K562 (cell line): ENCODE data around the gene HMBS. TPM values are rescaled to one million over a fixed set of nuclear protein-coding genes. Genes with fewer than 3 reads are reported as not detected.

ENCODE experiments used
- ARID3B ChIP-seq: fragments of 250-450 bp; sonication (Bioruptor Pico); IDR thresholded peaks from 2 replicates; pipeline ENCODE4 v1.4.0; 2020; ENCODE audit warnings: borderline replicate concordance
- EP300 ChIP-seq: IDR thresholded peaks from 2 replicates; pipeline ENCODE4 v1.6.1; 2012; ENCODE audit warnings: low read length, improper control_type of control experiment
- FOXA3 ChIP-seq, 2 experiments: fragments of 450-650 bp in 1 of 2; sonication (generic) in 1 of 2; formaldehyde crosslinking; IDR thresholded peaks in 1 of 2; conservative IDR thresholded peaks in 1 of 2; 2 replicates each; pipeline versions ENCODE4 v1.4.0 to v1.8.0; 2020 to 2022; ENCODE audit warnings: mild to moderate bottlenecking in 2 of 2, missing genetic modification reagents in 1 of 2
- HLTF ChIP-seq: fragments of 450-650 bp; IDR thresholded peaks from 2 replicates; pipeline ENCODE4 v1.6.1; 2016
- KAT2B ChIP-seq: IDR thresholded peaks from one replicate; pipeline ENCODE4 v1.6.1; 2012; ENCODE audit warnings: low read depth, mild to moderate bottlenecking, control low read depth, inconsistent platforms, low read length, moderate library complexity
- MBD1 ChIP-seq: fragments of 250-450 bp; sonication (Bioruptor Pico); IDR thresholded peaks from 2 replicates; pipeline ENCODE4 v1.8.0; 2022; ENCODE audit warnings: inconsistent platforms
- MECOM ChIP-seq: fragments of 250-450 bp; sonication (Bioruptor Pico); IDR thresholded peaks from 2 replicates; pipeline ENCODE4 v1.8.0; 2022; ENCODE audit warnings: inconsistent platforms
- NBN ChIP-seq: fragments of 450-650 bp; IDR thresholded peaks from 2 replicates; pipeline ENCODE4 v1.6.1; 2016; ENCODE audit warnings: low read depth, mild to moderate bottlenecking
- NFATC3 ChIP-seq: fragments of 450-650 bp; IDR thresholded peaks from 2 replicates; pipeline ENCODE4 v1.6.1; 2017; ENCODE audit warnings: mild to moderate bottlenecking
- NR1H2 ChIP-seq: sonication (generic); formaldehyde crosslinking; IDR thresholded peaks from 2 replicates; pipeline ENCODE4 v1.4.0; 2020; ENCODE audit warnings: mild to moderate bottlenecking, missing genetic modification reagents
- NR2C2 ChIP-seq, 2 experiments: fragments of 200-800 bp in 1 of 2; sonication (Bioruptor generic) in 1 of 2; sonication (generic) in 1 of 2; formaldehyde crosslinking in 1 of 2; IDR thresholded peaks; 2 replicates each; pipeline versions ENCODE4 v1.6.1 to v1.8.0; 2016 to 2022; ENCODE audit warnings: mild to moderate bottlenecking in 1 of 2, missing compliant biosample characterization in 1 of 2, missing genetic modification characterization in 1 of 2, missing genetic modification reagents in 1 of 2
- NUFIP1 ChIP-seq: fragments of 450-650 bp; IDR thresholded peaks from 2 replicates; pipeline ENCODE4 v1.6.1; 2018; ENCODE audit not compliant: partially characterized antibody
- POLR2G ChIP-seq: fragments of 200-400 bp; formaldehyde crosslinking; IDR thresholded peaks from 2 replicates; pipeline ENCODE4 v1.6.1; 2017; ENCODE audit warnings: low read depth, mild to moderate bottlenecking, antibody characterized with exemption, low read length, moderate library complexity
- RB1 ChIP-seq: fragments of 450-650 bp; IDR thresholded peaks from 2 replicates; pipeline ENCODE4 v1.6.1; 2017; ENCODE audit warnings: low read depth, mild to moderate bottlenecking
- RFX7 ChIP-seq: fragments of 250-450 bp; sonication (Bioruptor Pico); IDR thresholded peaks from 2 replicates; pipeline ENCODE4 v1.5.1; 2021; ENCODE audit warnings: mild to moderate bottlenecking
- SMAD4 ChIP-seq: fragments of 250-450 bp; sonication (Bioruptor Pico); conservative IDR thresholded peaks from 2 replicates; pipeline ENCODE4 v1.8.0; 2021; ENCODE audit warnings: inconsistent platforms, mild to moderate bottlenecking, moderate library complexity
- SRF ChIP-seq, 2 experiments: fragments of 250-450, 450-650 bp in 1 of 2; sonication (Bioruptor Pico) in 1 of 2; sonication (generic) in 1 of 2; formaldehyde crosslinking; IDR thresholded peaks; 2 replicates each; pipeline versions ENCODE4 v1.5.0 to v1.5.1; 2020 to 2022; ENCODE audit warnings: mild to moderate bottlenecking in 1 of 2, missing genetic modification reagents in 1 of 2
- ZC3H4 ChIP-seq: sonication (generic); formaldehyde crosslinking; IDR thresholded peaks from 2 replicates; pipeline ENCODE4 v1.9.0; 2021; ENCODE audit warnings: missing genetic modification reagents, borderline replicate concordance
- ZKSCAN3 ChIP-seq: fragments of 250-450 bp; sonication (Bioruptor Pico); IDR thresholded peaks from 2 replicates; pipeline ENCODE4 v1.4.0; 2020
- polyA plus RNA-seq, 8 experiments: library from polyadenylated mRNA; depleted of rRNA in 4 of 8; stranded (reverse) in 5 of 8; unstranded in 3 of 8; fragments of >200 nt; fragmentation: Nextera tagmentation in 2 of 8; fragmentation: Illumina TruSeq in 1 of 8; extraction: Ambion mirVana in 2 of 8; extraction: Trizol in 1 of 8; gene quantifications; 2 replicates each; pipeline versions ENCODE4 v1.2.1 to v1.2.3, GENCODE V29; 2011 to 2014; ENCODE audit warnings: inconsistent platforms in 1 of 8, missing spikeins in 1 of 8
- total RNA-seq, 7 experiments: library from RNA; depleted of rRNA in 6 of 7; stranded (reverse); fragments of >200 nt in 6 of 7; fragmentation: Illumina TruSeq in 2 of 7; extraction: Trizol in 2 of 7; gene quantifications; 2 replicates each; pipeline versions ENCODE4 v1.2.1 to v1.2.3, GENCODE V29; 2011 to 2021; ENCODE audit warnings: low replicate concordance in 1 of 7
- TF ChIP-seq, protein P1 (sequence below): fragments of 450-650 bp; IDR thresholded peaks from 2 replicates; pipeline ENCODE4 v1.6.1; 2016
- TF ChIP-seq, protein P2 (sequence below): IDR thresholded peaks from 2 replicates; pipeline ENCODE4 v1.6.1; 2014; ENCODE audit warnings: antibody characterized with exemption
- TF ChIP-seq, protein P3 (sequence below): fragments of 450-650 bp; IDR thresholded peaks from 2 replicates; pipeline ENCODE4 v1.7.0; 2016; ENCODE audit warnings: borderline replicate concordance

Gene HMBS
- total and polyA plus RNA-seq, 9 of the 15 experiments (the other 6 are each of a cell fraction or from before 2014, with no cell fraction given) = 56.9 to 385 (median 286) TPM

GRCh38 chr11:119107538-119108145, 23.0 kb downstream of the HMBS start (continued):
- TF ChIP-seq RB1 (no peak), SMAD4 (CRISPR knock-in tag) (no peak), MECOM (CRISPR knock-in tag) (no peak), SRF (CRISPR knock-in tag; IDR thresholded peaks at IDR 0.05) (no peak), NFATC3 (no peak), ARID3B (CRISPR knock-in tag) (no peak), NUFIP1 (no peak), POLR2G (peak; percentile 43), NR1H2 (CRISPR knock-in tag) (no peak), ZC3H4 (peak; percentile 67; the same call in 1 of the 2 replicates), RFX7 (CRISPR knock-in tag) (no peak), ZKSCAN3 (no peak), NR2C2 (CRISPR knock-in tag; IDR thresholded peaks at IDR 0.05) (no peak), NR2C2 (tag; IDR thresholded peaks at IDR 0.05) (no peak), MBD1 (CRISPR knock-in tag) (no peak), EP300 (no peak), HLTF (no peak), NBN (no peak), KAT2B (no peak), FOXA3 (CRISPR knock-in tag; conservative IDR thresholded peaks at IDR 0.05 in 1 of 2, IDR thresholded peaks at IDR 0.05 in 1 of 2) (0 out of 4 replicates have a peak, but pooled peaks of 1 of the 2 experiments have one; percentile 38)
- TF ChIP-seq, protein P1, sequence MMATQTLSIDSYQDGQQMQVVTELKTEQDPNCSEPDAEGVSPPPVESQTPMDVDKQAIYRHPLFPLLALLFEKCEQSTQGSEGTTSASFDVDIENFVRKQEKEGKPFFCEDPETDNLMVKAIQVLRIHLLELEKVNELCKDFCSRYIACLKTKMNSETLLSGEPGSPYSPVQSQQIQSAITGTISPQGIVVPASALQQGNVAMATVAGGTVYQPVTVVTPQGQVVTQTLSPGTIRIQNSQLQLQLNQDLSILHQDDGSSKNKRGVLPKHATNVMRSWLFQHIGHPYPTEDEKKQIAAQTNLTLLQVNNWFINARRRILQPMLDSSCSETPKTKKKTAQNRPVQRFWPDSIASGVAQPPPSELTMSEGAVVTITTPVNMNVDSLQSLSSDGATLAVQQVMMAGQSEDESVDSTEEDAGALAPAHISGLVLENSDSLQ = no peak
- TF ChIP-seq, protein P2, sequence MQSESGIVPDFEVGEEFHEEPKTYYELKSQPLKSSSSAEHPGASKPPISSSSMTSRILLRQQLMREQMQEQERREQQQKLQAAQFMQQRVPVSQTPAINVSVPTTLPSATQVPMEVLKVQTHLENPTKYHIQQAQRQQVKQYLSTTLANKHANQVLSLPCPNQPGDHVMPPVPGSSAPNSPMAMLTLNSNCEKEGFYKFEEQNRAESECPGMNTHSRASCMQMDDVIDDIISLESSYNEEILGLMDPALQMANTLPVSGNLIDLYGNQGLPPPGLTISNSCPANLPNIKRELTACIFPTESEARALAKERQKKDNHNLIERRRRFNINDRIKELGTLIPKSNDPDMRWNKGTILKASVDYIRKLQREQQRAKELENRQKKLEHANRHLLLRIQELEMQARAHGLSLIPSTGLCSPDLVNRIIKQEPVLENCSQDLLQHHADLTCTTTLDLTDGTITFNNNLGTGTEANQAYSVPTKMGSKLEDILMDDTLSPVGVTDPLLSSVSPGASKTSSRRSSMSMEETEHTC = no peak
- TF ChIP-seq, protein P3, sequence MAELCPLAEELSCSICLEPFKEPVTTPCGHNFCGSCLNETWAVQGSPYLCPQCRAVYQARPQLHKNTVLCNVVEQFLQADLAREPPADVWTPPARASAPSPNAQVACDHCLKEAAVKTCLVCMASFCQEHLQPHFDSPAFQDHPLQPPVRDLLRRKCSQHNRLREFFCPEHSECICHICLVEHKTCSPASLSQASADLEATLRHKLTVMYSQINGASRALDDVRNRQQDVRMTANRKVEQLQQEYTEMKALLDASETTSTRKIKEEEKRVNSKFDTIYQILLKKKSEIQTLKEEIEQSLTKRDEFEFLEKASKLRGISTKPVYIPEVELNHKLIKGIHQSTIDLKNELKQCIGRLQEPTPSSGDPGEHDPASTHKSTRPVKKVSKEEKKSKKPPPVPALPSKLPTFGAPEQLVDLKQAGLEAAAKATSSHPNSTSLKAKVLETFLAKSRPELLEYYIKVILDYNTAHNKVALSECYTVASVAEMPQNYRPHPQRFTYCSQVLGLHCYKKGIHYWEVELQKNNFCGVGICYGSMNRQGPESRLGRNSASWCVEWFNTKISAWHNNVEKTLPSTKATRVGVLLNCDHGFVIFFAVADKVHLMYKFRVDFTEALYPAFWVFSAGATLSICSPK = no peak
